Activated CD8-positive, alpha-beta T cell treated with anti-CD3 and anti-CD28 coated beads for 36 hours (primary cell): ENCODE data around the gene CSNK1D. TPM values are rescaled to one million over a fixed set of nuclear protein-coding genes. Genes with fewer than 3 reads are reported as not detected.
A peak's percentile ranks its signal among the peaks of the same experiment; 100 is the strongest.

Source experiments
- ATAC-seq: fragments of 200-7000 bp; cut with Tn5 transposase; one replicate; pipeline ENCODE4 v1.10.0; 2021; ENCODE audit warnings: mild to moderate bottlenecking, moderate library complexity
- CTCF ChIA-PET: fragments of 350-600 bp; sonication (Branson Sonifier 250); formaldehyde crosslinking; loops from one replicate; lab custom pipeline; 2021; ENCODE audit warnings: antibody characterized with exemption; lab: Charles Lee
- POLR2A ChIA-PET: fragments of 350-600 bp; sonication (Branson Sonifier 250); formaldehyde crosslinking; loops from one replicate; lab custom pipeline; 2021; ENCODE audit warnings: antibody characterized with exemption; lab: Charles Lee
- DNase-seq: peaks from one replicate; pipeline ENCODE4 v3.0.0-alpha.2; 2020
- H3K27ac Mint-ChIP-seq: one replicate; pipeline ENCODE4 v1.8.0; 2021; ENCODE audit warnings: mild to moderate bottlenecking, mixed read lengths
- H3K27me3 Mint-ChIP-seq: one replicate; pipeline ENCODE4 v1.8.0; 2021; ENCODE audit warnings: mixed read lengths
- H3K36me3 Mint-ChIP-seq: one replicate; pipeline ENCODE4 v1.8.0; 2021; ENCODE audit warnings: low read depth, mixed read lengths
- H3K4me1 Mint-ChIP-seq: one replicate; pipeline ENCODE4 v1.8.0; 2021; ENCODE audit warnings: low read depth, mixed read lengths
- H3K4me3 Mint-ChIP-seq: one replicate; pipeline ENCODE4 v1.8.0; 2021; ENCODE audit warnings: mild to moderate bottlenecking, moderate library complexity, mixed read lengths
- H3K9me3 Mint-ChIP-seq: one replicate; pipeline ENCODE4 v1.8.0; 2021; ENCODE audit warnings: mixed read lengths
- intact Hi-C: fragments of 100-400 bp; cut with micrococcal nuclease; formaldehyde crosslinking; loops from one replicate; pipeline ENCODE4 v1.10.0; 2022
- total RNA-seq, 2 experiments: library from RNA; stranded (reverse); gene quantifications; one replicate each; pipeline ENCODE4 v1.2.3, GENCODE V29; 2021
- TF ChIP-seq, protein P1 (sequence below): fragments of 200-600 bp; IDR thresholded peaks from one replicate; pipeline ENCODE4 v1.8.0; 2022; ENCODE audit warnings: antibody characterized with exemption, mild to moderate bottlenecking

Gene CSNK1D
- total RNA-seq, 2 experiments from 2014 or later = 90.6 to 97.0 TPM

DNA sequence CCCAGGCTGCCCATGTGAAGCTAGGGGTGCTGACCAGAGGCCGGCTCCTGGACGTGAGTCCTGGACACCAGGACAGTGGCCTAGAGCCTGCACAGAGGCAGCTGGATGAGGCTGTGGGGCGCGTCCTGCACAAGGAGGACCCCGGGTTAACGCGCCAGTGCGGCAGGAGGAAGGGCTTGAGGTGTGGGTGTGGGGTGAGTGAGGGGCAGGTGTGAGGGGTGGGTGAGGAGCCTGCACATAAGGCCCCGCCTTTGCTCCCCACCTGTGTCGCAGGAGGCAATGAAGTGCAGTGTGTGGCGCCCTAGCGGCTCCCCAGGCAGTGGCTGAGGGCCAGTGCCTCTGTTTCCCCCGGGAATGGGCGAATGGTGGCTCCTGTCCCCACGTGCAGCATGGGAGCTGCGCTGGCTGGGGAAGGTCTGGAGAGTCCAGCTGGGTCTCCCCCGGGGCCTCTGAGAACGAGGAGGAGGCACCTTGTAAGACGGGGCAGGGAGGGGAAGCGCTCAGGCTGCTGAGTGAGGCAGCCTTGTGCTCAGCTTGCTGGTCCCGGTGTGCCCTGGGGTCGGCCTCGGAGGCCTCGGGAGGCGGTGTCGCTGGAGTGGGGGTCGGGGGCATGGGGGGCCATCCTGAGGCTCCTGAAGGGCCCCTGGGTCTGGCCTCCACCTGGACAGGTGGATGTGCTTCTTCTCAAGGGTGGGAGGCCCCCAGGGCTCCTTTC lies 40.7 kb upstream of the CSNK1D start:
- H3K27ac Mint-ChIP-seq = no peak overlapping the region
- ATAC-seq (no peak), DNase-seq (no peak)
- no peaks in the 10 kb centered on the region for H3K9me3 Mint-ChIP-seq
- H3K27me3 Mint-ChIP-seq = no peaks in the 10 kb centered on the region
- peaks cover 7% of the 10 kb centered on the region for H3K4me1 Mint-ChIP-seq
- peak overlapping the region; percentile 88 for H3K4me3 Mint-ChIP-seq
- intact Hi-C loops = no loop called here
- TF ChIP-seq, protein P1, sequence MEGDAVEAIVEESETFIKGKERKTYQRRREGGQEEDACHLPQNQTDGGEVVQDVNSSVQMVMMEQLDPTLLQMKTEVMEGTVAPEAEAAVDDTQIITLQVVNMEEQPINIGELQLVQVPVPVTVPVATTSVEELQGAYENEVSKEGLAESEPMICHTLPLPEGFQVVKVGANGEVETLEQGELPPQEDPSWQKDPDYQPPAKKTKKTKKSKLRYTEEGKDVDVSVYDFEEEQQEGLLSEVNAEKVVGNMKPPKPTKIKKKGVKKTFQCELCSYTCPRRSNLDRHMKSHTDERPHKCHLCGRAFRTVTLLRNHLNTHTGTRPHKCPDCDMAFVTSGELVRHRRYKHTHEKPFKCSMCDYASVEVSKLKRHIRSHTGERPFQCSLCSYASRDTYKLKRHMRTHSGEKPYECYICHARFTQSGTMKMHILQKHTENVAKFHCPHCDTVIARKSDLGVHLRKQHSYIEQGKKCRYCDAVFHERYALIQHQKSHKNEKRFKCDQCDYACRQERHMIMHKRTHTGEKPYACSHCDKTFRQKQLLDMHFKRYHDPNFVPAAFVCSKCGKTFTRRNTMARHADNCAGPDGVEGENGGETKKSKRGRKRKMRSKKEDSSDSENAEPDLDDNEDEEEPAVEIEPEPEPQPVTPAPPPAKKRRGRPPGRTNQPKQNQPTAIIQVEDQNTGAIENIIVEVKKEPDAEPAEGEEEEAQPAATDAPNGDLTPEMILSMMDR = no peak
- peaks cover 31% of the 10 kb centered on the region for H3K36me3 Mint-ChIP-seq
- ChIA-PET POLR2A (interaction anchor here (0.9 to 11.2 kb wide), 3 partner anchors 13 to 43 kb away, joined by 3 to 227 read pairs (median 4); partner anchors contain the start of gene SECTM1), CTCF (interaction anchor here (0.7 to 1.0 kb wide), 2 partner anchors 9 to 13 kb away, joined by 3 read pairs; no protein-coding TSS in a partner anchor)

DNA sequence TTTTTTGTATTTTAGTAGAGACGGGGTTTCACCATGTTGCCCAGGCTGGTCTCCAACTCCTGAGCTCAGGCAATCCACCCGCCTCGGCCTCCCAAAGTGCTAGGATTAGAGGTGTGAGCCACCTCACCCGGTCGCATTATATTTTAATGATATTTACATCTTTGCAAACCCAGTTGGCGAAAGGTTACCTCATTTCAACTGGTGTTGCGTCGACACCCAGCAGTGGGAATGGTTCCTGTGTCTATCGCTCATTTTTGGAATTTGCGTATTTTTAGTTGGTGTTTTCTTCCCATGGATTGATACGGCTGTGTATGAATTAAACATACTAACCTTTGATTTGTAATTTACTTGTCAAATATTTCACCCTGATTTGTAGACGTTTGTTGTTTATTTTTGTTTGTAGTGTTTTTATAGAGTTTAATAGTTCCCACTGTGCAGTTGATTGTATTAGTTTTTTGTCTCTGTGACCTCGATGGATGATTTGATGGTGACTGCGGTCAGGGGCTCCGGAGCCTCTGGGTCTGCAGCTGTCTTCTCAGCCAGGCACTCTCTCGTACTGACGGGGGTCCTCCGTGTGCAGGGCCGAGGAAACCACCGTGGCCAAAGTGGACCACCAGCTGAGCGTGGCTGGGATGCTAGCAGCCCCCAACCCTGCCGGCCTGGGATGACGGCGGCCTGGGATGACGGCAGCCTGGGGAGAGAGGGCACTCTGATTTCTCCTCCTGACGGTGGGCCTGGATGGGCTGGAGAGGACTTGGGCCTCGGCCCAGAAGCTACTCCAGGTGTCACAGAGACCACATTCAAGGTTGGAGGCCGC lies 39.9 kb upstream of the CSNK1D start:
- no peak for DNase-seq
- Mint-ChIP-seq H3K27me3 (no peaks in the 10 kb centered on the region), H3K4me1 (peaks cover 7% of the 10 kb centered on the region), H3K9me3 (no peaks in the 10 kb centered on the region), H3K36me3 (peaks cover 31% of the 10 kb centered on the region), H3K27ac (peak overlapping the region; percentile 61), H3K4me3 (peak overlapping the region; percentile 88)
- CTCF ChIA-PET = interaction anchor here (0.7 to 1.0 kb wide), 2 partner anchors 8 to 12 kb away, joined by 3 read pairs; no protein-coding TSS in a partner anchor
- POLR2A ChIA-PET = interaction anchor here (1.0 to 11.2 kb wide), 2 partner anchors 12 to 20 kb away, joined by 4 to 227 read pairs; partner anchors contain the start of gene SECTM1
- intact Hi-C loops = no loop called here
- no peak for ATAC-seq
- TF ChIP-seq, protein P1 = no peak

DNA sequence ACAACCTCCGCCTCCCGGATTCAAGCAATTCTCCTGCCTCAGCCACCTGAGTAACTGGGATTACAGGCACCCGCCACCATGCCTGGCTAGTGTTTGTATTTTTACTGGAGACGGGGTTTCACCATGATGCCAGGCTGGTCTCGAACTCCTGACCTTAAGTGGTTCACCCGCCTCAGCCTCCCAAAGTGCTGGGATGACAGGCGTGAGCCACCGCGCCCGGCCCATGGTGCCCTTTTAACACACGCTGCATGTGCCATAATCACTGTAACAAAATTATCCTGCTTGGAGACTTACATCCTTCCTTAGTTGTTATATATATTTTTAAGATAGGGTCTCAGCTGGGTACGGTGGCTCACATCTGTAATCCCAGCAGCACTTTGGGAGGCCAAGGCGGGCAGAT lies 38.5 kb upstream of the CSNK1D start:
- Mint-ChIP-seq H3K4me1 (peaks cover 11% of the 10 kb centered on the region), H3K27me3 (no peaks in the 10 kb centered on the region), H3K9me3 (no peaks in the 10 kb centered on the region), H3K36me3 (peaks cover 31% of the 10 kb centered on the region), H3K4me3 (no peak overlapping the region), H3K27ac (no peak overlapping the region)
- ChIA-PET CTCF (interaction anchor here (1.0 kb wide), 1 partner anchor 9 kb away, joined by 3 read pairs; no protein-coding TSS in a partner anchor), POLR2A (interaction anchor here (0.8 to 11.2 kb wide), 3 partner anchors 11 to 20 kb away, joined by 3 to 227 read pairs (median 4); no protein-coding TSS in a partner anchor)
- intact Hi-C loops = no loop called here
- no peak for ATAC-seq
- no peak for DNase-seq
- TF ChIP-seq, protein P1 = no peak

DNA sequence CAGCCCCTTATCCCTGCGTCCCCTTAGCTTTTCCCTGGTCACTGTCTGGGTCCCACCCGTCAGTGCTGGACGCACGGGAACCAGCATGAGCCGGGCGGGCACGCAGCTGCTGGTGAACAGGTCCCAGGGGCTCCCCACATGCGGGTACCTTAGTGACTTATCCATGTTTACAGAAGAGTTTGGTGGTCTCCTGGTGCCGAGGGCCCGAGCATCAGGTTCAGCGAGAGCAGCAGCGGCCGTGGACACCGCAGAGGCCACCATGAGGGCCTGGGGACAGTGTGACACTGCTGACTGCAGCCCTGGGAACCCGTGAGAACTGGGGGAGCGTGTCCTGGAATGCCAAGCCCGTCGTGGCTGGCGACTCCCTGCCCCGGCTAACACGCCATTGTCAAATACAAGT lies 37.4 kb upstream of the CSNK1D start:
- peaks cover 21% of the 10 kb centered on the region for H3K36me3 Mint-ChIP-seq
- H3K27ac Mint-ChIP-seq = peak overlapping the region; percentile 3
- ATAC-seq (no peak), DNase-seq (no peak)
- ChIA-PET POLR2A (interaction anchor here (2.0 to 11.2 kb wide), 2 partner anchors 10 to 19 kb away, joined by 4 to 227 read pairs; no protein-coding TSS in a partner anchor), CTCF (interaction anchor here (1.2 kb wide), 1 partner anchor 10 kb away, joined by 3 read pairs; no protein-coding TSS in a partner anchor)
- intact Hi-C loops = no loop called here
- no peaks in the 10 kb centered on the region for H3K9me3 Mint-ChIP-seq
- H3K4me1 Mint-ChIP-seq = peaks cover 22% of the 10 kb centered on the region
- TF ChIP-seq, protein P1 = no peak
- H3K4me3 Mint-ChIP-seq = no peak overlapping the region
- H3K27me3 Mint-ChIP-seq = no peaks in the 10 kb centered on the region
